ENCODE results near the gene FAM241A. TPM values are rescaled to one million over a fixed set of nuclear protein-coding genes. Genes with fewer than 3 reads are reported as not detected.

The FAM241A gene
- total RNA-seq, 1 donor from 2014 or later: 0.19 TPM

GRCh38 chr4:112141366-112142138 lies 3.7 kb upstream of the FAM241A start:
- H3K36me3 Mint-ChIP-seq (ENCODE audit: unreplicated experiment): no peaks in the 10 kb centered on the region

DNA sequence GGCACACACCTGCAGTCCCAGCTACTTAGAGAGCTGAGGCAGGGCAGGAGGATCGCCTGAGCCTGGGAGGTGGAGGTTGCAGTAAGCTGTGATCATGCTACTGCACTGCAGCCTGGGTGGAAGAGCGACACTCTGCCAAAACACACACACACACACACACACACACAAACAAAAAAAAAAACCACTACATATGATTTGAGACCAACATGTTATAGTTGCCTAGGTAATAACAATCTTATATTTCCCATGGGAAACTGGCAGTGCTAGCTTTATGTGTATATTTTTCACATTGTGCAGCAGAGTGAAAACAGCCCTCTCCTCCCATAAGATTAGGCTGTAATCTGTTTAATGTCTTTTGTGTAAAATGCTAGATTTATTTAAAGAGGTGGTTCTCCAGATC lies 3.1 kb upstream of the FAM241A start:
- Mint-ChIP-seq H3K4me1 (ENCODE audit: unreplicated experiment) (peaks cover 11% of the 10 kb centered on the region), H3K9me3 (ENCODE audit: unreplicated experiment) (no peaks in the 10 kb centered on the region)
- TF ChIP-seq, protein P1, sequence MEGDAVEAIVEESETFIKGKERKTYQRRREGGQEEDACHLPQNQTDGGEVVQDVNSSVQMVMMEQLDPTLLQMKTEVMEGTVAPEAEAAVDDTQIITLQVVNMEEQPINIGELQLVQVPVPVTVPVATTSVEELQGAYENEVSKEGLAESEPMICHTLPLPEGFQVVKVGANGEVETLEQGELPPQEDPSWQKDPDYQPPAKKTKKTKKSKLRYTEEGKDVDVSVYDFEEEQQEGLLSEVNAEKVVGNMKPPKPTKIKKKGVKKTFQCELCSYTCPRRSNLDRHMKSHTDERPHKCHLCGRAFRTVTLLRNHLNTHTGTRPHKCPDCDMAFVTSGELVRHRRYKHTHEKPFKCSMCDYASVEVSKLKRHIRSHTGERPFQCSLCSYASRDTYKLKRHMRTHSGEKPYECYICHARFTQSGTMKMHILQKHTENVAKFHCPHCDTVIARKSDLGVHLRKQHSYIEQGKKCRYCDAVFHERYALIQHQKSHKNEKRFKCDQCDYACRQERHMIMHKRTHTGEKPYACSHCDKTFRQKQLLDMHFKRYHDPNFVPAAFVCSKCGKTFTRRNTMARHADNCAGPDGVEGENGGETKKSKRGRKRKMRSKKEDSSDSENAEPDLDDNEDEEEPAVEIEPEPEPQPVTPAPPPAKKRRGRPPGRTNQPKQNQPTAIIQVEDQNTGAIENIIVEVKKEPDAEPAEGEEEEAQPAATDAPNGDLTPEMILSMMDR (IDR thresholded peaks at IDR 0.05): no peak

More at GRCh38 chr4:112141366-112142138, 3.7 kb upstream of the FAM241A start:
- Mint-ChIP-seq H3K9me3 (ENCODE audit: unreplicated experiment) (no peaks in the 10 kb centered on the region), H3K27me3 (ENCODE audit: unreplicated experiment) (peaks cover 15% of the 10 kb centered on the region), H3K27ac (ENCODE audit: unreplicated experiment) (no peak overlapping the region), H3K4me3 (ENCODE audit: unreplicated experiment) (no peak overlapping the region), H3K4me1 (ENCODE audit: unreplicated experiment) (peaks cover 11% of the 10 kb centered on the region)
- TF ChIP-seq, protein P1 (IDR thresholded peaks at IDR 0.05): no peak
- DNase-seq (ENCODE audit: extremely low spot score, unreplicated experiment): no peak

GRCh38 chr4:112143781-112144180 lies 1.5 kb upstream of the FAM241A start:
- Mint-ChIP-seq H3K27ac (ENCODE audit: unreplicated experiment) (no peak overlapping the region), H3K9me3 (ENCODE audit: unreplicated experiment) (no peaks in the 10 kb centered on the region), H3K4me1 (ENCODE audit: unreplicated experiment) (peaks cover 11% of the 10 kb centered on the region), H3K36me3 (ENCODE audit: unreplicated experiment) (no peaks in the 10 kb centered on the region), H3K27me3 (ENCODE audit: unreplicated experiment) (peaks cover 35% of the 10 kb centered on the region), H3K4me3 (ENCODE audit: unreplicated experiment) (no peak overlapping the region)
- no peak for DNase-seq (ENCODE audit: extremely low spot score, unreplicated experiment)
- TF ChIP-seq, protein P1 (IDR thresholded peaks at IDR 0.05): no peak

More for the DNA sequence above, 3.1 kb upstream of the FAM241A start:
- no peak overlapping the region for H3K4me3 Mint-ChIP-seq (ENCODE audit: unreplicated experiment)
- no peaks in the 10 kb centered on the region for H3K36me3 Mint-ChIP-seq (ENCODE audit: unreplicated experiment)
- H3K27ac Mint-ChIP-seq (ENCODE audit: unreplicated experiment): no peak overlapping the region
- H3K27me3 Mint-ChIP-seq (ENCODE audit: unreplicated experiment): peaks cover 21% of the 10 kb centered on the region
- no peak for DNase-seq (ENCODE audit: extremely low spot score, unreplicated experiment)

DNA sequence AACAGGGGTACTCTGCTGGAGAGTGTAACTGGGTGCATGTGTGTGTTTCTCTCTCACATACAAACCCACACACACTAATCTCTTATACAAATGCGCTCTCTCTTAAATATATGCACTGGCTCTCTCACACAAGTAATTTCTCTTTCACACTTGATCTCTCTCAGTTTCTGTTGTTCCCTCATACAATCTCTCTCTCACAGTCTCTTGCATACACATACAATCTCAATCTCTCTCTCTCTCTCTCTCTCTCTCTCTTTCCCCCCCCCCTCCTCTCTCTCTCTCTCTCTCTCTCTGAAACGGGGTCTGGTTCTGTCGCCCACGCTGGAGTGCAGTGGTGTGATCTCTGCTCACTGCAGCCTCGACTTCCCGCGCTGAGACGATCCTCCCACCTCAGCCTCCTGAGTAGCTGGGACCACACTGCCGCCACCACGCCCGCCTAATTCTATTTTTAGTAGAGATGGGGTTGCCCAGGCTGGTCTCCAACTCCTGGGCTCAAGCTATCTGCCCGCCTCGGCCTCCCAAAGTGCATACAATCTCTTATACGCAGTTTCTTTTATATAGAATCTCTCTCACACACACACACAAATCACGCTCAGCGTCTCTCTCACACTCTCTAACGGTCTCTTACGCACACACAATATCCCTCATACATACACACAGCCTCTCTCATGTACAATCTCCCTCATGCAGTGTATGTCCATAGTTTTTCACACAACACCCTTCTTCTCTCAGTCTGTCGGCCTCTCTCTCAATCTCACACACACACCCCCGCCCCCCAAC lies 518 bp upstream of the FAM241A start:
- Mint-ChIP-seq H3K36me3 (ENCODE audit: unreplicated experiment) (no peaks in the 10 kb centered on the region), H3K9me3 (ENCODE audit: unreplicated experiment) (no peaks in the 10 kb centered on the region), H3K27me3 (ENCODE audit: unreplicated experiment) (peaks cover 36% of the 10 kb centered on the region), H3K4me3 (ENCODE audit: unreplicated experiment) (peak overlapping the region; percentile 55), H3K27ac (ENCODE audit: unreplicated experiment) (no peak overlapping the region), H3K4me1 (ENCODE audit: unreplicated experiment) (peaks cover 11% of the 10 kb centered on the region)
- no peak for DNase-seq (ENCODE audit: extremely low spot score, unreplicated experiment)
- TF ChIP-seq, protein P1 (IDR thresholded peaks at IDR 0.05): no peak

Data from osteocyte (in vitro differentiated cells).